B cell (primary cell): ENCODE measurements around the gene DNAJA4. TPM values are rescaled to one million over a fixed set of nuclear protein-coding genes. Genes with fewer than 3 reads are reported as not detected.

Experiments
- ATAC-seq: fragments of 200-7000 bp; cut with Tn5 transposase; one replicate; pipeline ENCODE4 v1.10.0; 2021; ENCODE audit warnings: low read depth, mild to moderate bottlenecking, moderate number of reproducible peaks, moderate library complexity
- CTCF ChIA-PET: fragments of 350-600 bp; sonication (Branson Sonifier 250); formaldehyde crosslinking; loops from one replicate; lab custom pipeline; 2021; ENCODE audit warnings: antibody characterized with exemption, inconsistent platforms; lab: Charles Lee
- POLR2A ChIA-PET: fragments of 350-600 bp; sonication (Branson Sonifier 250); formaldehyde crosslinking; loops from one replicate; lab custom pipeline; 2021; ENCODE audit warnings: antibody characterized with exemption; lab: Charles Lee
- DNase-seq: peaks from one replicate; pipeline ENCODE4 v3.0.0; 2013
- H2AFZ ChIP-seq: 2 replicates; pipeline ENCODE4 v1.6.1; 2012; ENCODE audit warnings: mild to moderate bottlenecking, low read depth, low read length; ENCODE audit not compliant: insufficient read depth, poor library complexity, severe bottlenecking
- H3K27ac ChIP-seq, 2 donors: 1 replicate in 1 of 2; 2 replicates in 1 of 2; pipeline ENCODE4 v1.5.1; 2012 to 2013; ENCODE audit warnings: low read length in 2 of 2, mild to moderate bottlenecking in 2 of 2, moderate library complexity in 1 of 2
- H3K27me3 ChIP-seq, 4 experiments: fragments of 200-600 bp in 1 of 4; sonication (generic) in 1 of 4; replicated peaks in 1 of 4; 1 replicate in 2 of 4; 2 replicates in 2 of 4; pipeline versions ENCODE4 v1.6.1 to v1.7.0; 2013 to 2016; ENCODE audit warnings: low read length in 3 of 4, mild to moderate bottlenecking in 2 of 4, mixed read lengths in 1 of 4, moderate library complexity in 1 of 4; ENCODE audit not compliant: insufficient read depth in 4 of 4, control insufficient read depth in 3 of 4; ENCODE audit errors: control extremely low read depth in 1 of 4
- H3K36me3 ChIP-seq, 2 experiments: replicated peaks in 1 of 2; 1 replicate in 1 of 2; 2 replicates in 1 of 2; pipeline versions ENCODE4 v1.6.1 to v1.7.1; 2013; ENCODE audit warnings: low read length in 1 of 2; ENCODE audit not compliant: insufficient read depth in 2 of 2, control insufficient read depth in 1 of 2; ENCODE audit errors: control extremely low read depth in 1 of 2, extremely low read depth in 1 of 2
- H3K4me1 ChIP-seq, 2 donors: fragments of 200-600 bp in 1 of 2; sonication (generic) in 1 of 2; 1 replicate in 1 of 2; 2 replicates in 1 of 2; pipeline versions ENCODE4 v1.5.1 to v1.6.1; 2013 to 2017; ENCODE audit warnings: low read length in 2 of 2; ENCODE audit not compliant: control insufficient read depth in 2 of 2, insufficient read depth in 2 of 2
- H3K4me2 ChIP-seq: replicated peaks from 2 replicates; pipeline ENCODE3; 2012; ENCODE audit warnings: mild to moderate bottlenecking, low read depth, low read length; ENCODE audit not compliant: poor library complexity, severe bottlenecking
- H3K4me3 ChIP-seq, 5 experiments: fragments of 200-600 bp in 1 of 5; sonication (generic) in 1 of 5; 1 replicate in 3 of 5; 2 replicates in 2 of 5; pipeline versions ENCODE4 v1.5.1 to v1.7.0; 2011 to 2016; ENCODE audit warnings: low read length in 4 of 5, mild to moderate bottlenecking in 4 of 5, low read depth in 2 of 5, control low read depth in 1 of 5, moderate library complexity in 1 of 5; ENCODE audit not compliant: insufficient read depth in 1 of 5; ENCODE audit errors: control extremely low read depth in 1 of 5, extremely low read depth in 1 of 5
- H3K79me2 ChIP-seq: fragments of 200-600 bp; sonication (generic); one replicate; pipeline ENCODE4 v1.6.0; 2016; ENCODE audit warnings: low read length; ENCODE audit not compliant: control insufficient read depth, insufficient read depth
- H3K9ac ChIP-seq: fragments of 200-600 bp; sonication (generic); 2 replicates; pipeline ENCODE4 v1.6.1; 2017; ENCODE audit warnings: mild to moderate bottlenecking, low read length, moderate library complexity
- H3K9me3 ChIP-seq, 3 donors: one replicate each; pipeline versions ENCODE4 v1.6.1 to v1.7.1; 2013; ENCODE audit warnings: low read length in 2 of 3; ENCODE audit not compliant: control insufficient read depth in 2 of 3, insufficient read depth in 1 of 3; ENCODE audit errors: control extremely low read depth in 1 of 3
- H4K20me1 ChIP-seq: 2 replicates; pipeline ENCODE4 v1.6.0; 2012; ENCODE audit warnings: mild to moderate bottlenecking, low read length; ENCODE audit not compliant: insufficient read depth, control insufficient read depth, poor library complexity, severe bottlenecking
- H3K27ac Mint-ChIP-seq: one replicate; pipeline ENCODE4 v1.8.0; 2021; ENCODE audit warnings: mixed read lengths
- H3K27me3 Mint-ChIP-seq: one replicate; pipeline ENCODE4 v1.8.0; 2021; ENCODE audit warnings: mixed read lengths
- H3K4me1 Mint-ChIP-seq: one replicate; pipeline ENCODE4 v1.8.0; 2021; ENCODE audit warnings: mixed read lengths
- H3K4me3 Mint-ChIP-seq: one replicate; pipeline ENCODE4 v1.8.0; 2021; ENCODE audit warnings: mixed read lengths
- H3K9me3 Mint-ChIP-seq: one replicate; pipeline ENCODE4 v1.8.0; 2022; ENCODE audit warnings: mixed read lengths; ENCODE audit not compliant: insufficient read depth
- CTCF ChIP-seq: fragments of 200-600 bp; IDR thresholded peaks from one replicate; pipeline ENCODE4 v1.8.0; 2022; ENCODE audit warnings: antibody characterized with exemption, mild to moderate bottlenecking
- EZH2 ChIP-seq: IDR thresholded peaks from 2 replicates; pipeline ENCODE4 v1.6.1; 2012; ENCODE audit warnings: borderline replicate concordance, low read depth, mild to moderate bottlenecking, moderate library complexity, low read length; ENCODE audit not compliant: insufficient read depth, poor library complexity, severe bottlenecking
- WGBS: methylation state at CpG from one replicate; pipeline ENCODE4 v1.1.5; 2013; ENCODE audit warnings: missing lambda C conversion rate; ENCODE audit not compliant: insufficient coverage; 5-methylcytosine and 5-hydroxymethylcytosine counted together
- intact Hi-C: fragments of 100-400 bp; cut with micrococcal nuclease; formaldehyde crosslinking; loops from one replicate; pipeline ENCODE4 v1.10.0; 2022
- polyA plus RNA-seq: library from polyadenylated mRNA; depleted of rRNA; stranded (reverse); fragments of >200 nt; gene quantifications from 2 replicates; pipeline ENCODE4 v1.2.3, GENCODE V29; 2012
- total RNA-seq, 2 donors: library from RNA; stranded (reverse); fragments of 120-200 nt in 1 of 2; gene quantifications; 1 replicate in 1 of 2; 2 replicates in 1 of 2; pipeline versions ENCODE4 v1.2.3 to v1.2.4, GENCODE V29; 2013 to 2022

DNAJA4 gene
- total and polyA plus RNA-seq, 2 donors (not counting 1 experiment from before 2014, with no cell fraction given): 13.2 to 20.0 TPM

DNA sequence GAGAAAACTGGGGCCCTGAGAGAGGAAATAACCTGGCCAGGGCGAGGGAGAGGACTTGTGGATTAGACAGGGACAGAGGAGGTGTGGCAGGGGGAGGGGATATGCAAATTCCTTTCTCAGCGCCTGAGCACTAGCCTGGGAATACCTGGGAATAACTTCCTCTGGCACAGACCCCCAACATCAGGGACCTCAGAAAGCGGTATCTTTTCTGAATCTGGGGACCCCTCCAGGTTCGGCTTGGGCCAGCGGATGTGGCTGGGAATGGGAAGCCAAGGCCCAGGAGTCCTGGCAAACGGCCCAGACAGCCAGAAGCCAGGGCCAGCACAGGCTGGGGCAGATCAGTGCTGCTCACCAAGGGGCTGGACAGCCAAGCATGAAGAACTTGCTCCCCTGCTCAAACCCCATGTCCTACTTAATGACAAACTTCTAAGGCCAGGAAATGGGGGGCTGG, 20.8 kb upstream of the DNAJA4 start:
- DNase-seq (no peak), ATAC-seq (no peak)
- H3K27me3 ChIP-seq: peaks cover 0 to 7% (median 0%) of the 10 kb centered on the region in 4 experiments
- no peak overlapping the region for H3K4me3 ChIP-seq
- H3K27ac Mint-ChIP-seq: no peak overlapping the region
- no peaks in the 10 kb centered on the region for H3K9me3 ChIP-seq
- H3K79me2 ChIP-seq: no peaks in the 10 kb centered on the region
- H3K4me1 ChIP-seq: no peaks in the 10 kb centered on the region
- no peaks in the 10 kb centered on the region for H3K36me3 ChIP-seq
- TF ChIP-seq EZH2: no peak
- no peak for TF ChIP-seq CTCF
- H3K4me1 Mint-ChIP-seq: no peaks in the 10 kb centered on the region
- intact Hi-C loops: no loop called here
- H3K9me3 Mint-ChIP-seq: no peaks in the 10 kb centered on the region
- CTCF ChIA-PET: interaction anchor here (1.4 to 8.0 kb wide), 3 partner anchors 47 to 284 kb away, joined by 7 to 195 read pairs (median 78); no protein-coding TSS in a partner anchor
- H4K20me1 ChIP-seq: no peaks in the 10 kb centered on the region
- POLR2A ChIA-PET: interaction anchor here (0.7 kb wide), 1 partner anchor 113 kb away, joined by 7 read pairs; no protein-coding TSS in a partner anchor
- peaks cover 6% of the 10 kb centered on the region for H3K27me3 Mint-ChIP-seq
- 86% methylated on average over 6 of the region's 6 CpGs for WGBS
- no peak overlapping the region for H2AFZ ChIP-seq
- no peak overlapping the region for H3K9ac ChIP-seq
- no peak overlapping the region for H3K4me3 Mint-ChIP-seq
- no peak overlapping the region for H3K4me2 ChIP-seq
- H3K27ac ChIP-seq: no peak overlapping the region

- no peaks in the 10 kb centered on the region for H3K79me2 ChIP-seq
- H3K4me2 ChIP-seq: no peak overlapping the region
- no peaks in the 10 kb centered on the region for H3K9me3 ChIP-seq
- intact Hi-C loops: no loop called here
- POLR2A ChIA-PET: no interaction called here
- TF ChIP-seq CTCF (no peak), EZH2 (no peak)
- no peak overlapping the region for H3K4me3 ChIP-seq
- H3K27me3 Mint-ChIP-seq: peaks cover 8% of the 10 kb centered on the region
- DNase-seq (no peak), ATAC-seq (no peak)
- H3K4me1 Mint-ChIP-seq: no peaks in the 10 kb centered on the region
- H3K9ac ChIP-seq: no peak overlapping the region
- H3K27ac ChIP-seq: no peak overlapping the region
- peaks cover 0 to 7% (median 0%) of the 10 kb centered on the region in 4 experiments for H3K27me3 ChIP-seq
- H3K4me3 Mint-ChIP-seq: no peak overlapping the region
- H3K4me1 ChIP-seq: no peaks in the 10 kb centered on the region
- no peak overlapping the region for H2AFZ ChIP-seq
- CTCF ChIA-PET: interaction anchor here (0.9 to 8.0 kb wide), 4 partner anchors 48 to 285 kb away, joined by 4 to 195 read pairs (median 42); no protein-coding TSS in a partner anchor
- H3K36me3 ChIP-seq: no peaks in the 10 kb centered on the region
- WGBS: 92% methylated on average over 6 of the region's 6 CpGs
- no peak overlapping the region for H3K27ac Mint-ChIP-seq
- H4K20me1 ChIP-seq: no peaks in the 10 kb centered on the region
- no peaks in the 10 kb centered on the region for H3K9me3 Mint-ChIP-seq
Observed at GRCh38 chr15:78244101-78244500, 20.3 kb upstream of the DNAJA4 start.
